Globus pallidus (tissue), 1 donor: Measurements from ENCODE around the gene ARL4C.

Source experiments
- DNase-seq: peaks from one replicate; pipeline ENCODE4 v3.0.0-alpha.2; 2015; ENCODE audit warnings: low spot score

Gene ARL4C

DNA sequence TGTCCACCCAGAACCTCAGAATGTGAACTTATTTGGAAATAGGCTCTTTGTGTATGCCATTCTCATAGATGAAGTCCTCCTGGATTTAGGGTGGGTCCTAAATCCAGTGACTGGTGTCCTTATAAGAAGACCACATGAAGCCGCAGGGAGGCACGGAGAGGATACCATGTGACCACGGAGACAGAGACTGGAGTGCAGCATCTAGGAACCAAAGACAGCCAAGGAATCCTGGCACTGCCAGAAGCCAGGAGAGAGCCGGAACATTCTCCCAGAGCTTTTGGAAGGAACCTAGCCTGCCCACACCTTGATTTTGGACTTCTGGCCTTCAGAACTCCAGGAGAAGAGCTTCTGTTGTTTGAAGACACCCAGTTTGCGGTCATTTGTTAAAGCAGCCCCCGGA lies 49.7 kb downstream of the ARL4C start:
- no peak for DNase-seq

DNA sequence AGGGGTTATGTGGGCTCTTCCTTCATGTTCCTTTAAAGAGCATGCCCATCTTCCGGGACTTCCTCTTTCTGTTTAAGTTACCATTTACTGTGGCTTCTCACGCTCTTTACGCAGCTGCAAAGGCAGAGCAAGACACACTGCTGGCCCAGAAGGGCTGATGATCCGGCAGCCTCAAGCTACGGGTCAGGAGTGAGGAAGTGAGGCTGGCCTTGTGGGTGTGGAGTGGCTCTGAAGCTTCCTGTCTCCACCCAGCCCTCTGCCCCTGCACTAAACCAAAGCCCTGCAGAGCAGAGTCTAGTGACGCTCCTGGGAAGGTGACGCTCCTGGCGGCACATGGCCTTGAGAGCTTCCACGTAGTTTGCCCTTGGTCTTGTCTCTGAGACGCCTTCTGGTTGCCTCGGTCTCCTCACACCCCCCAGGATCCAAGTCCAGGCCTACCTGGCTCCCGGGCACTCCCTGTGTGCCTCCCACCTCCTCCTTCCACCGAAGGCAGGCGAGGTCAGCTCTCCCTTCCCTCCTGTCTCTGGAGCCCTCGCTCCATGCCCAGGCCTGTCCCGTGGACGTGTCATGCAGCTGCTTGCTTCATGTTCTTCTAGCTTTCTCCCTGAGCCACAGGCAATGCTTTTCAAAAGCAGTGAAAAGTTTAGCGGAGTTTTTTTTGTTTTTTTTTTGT lies 50.3 kb downstream of the ARL4C start:
- DNase-seq: peak; percentile 61

DNA sequence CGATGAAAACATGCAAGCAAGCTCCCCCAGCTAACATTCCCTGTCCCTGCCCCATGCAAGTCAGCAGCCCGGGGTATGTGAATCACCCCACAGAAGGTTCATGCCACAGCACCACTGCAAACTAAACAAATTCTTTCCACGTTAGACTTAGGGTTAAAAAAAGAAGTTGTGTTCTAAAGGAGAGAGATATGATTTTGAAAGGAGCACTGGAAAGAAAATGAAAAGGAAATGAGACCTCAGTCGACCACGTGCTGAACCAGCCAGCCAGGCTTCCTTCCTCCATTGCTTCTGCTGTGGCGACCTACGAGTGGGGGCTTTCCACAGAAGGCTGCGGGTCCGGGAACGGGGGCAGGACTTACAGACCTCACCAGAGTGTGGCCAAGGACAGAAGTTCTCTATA lies 52.0 kb downstream of the ARL4C start:
- no peak for DNase-seq

DNA sequence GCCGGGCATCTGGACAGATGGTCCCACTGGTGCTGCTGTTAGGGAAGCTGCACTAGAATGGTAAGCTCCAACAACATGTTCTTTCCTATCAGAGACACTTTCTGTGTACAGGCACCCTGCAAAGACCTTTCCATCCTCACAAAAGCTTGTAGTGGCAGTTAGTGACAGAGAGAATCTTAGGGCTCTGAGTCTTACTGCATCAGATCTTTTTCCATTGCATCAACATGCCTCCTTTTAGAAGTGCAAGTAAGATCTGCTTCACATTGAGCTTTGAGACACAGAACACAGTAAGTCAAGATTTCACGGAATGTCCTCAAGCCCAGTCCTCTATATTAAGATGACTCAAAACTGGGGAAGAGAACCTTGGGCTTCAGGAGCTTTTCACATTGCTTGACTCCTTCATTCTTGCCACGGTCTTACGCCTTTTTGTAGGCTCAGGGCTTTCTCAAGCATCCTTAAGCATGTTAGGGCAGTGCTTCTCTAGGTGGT lies 52.6 kb downstream of the ARL4C start:
- DNase-seq: no peak
